ENCODE results near the gene VARS2. TPM values are rescaled to one million over a fixed set of nuclear protein-coding genes. Genes with fewer than 3 reads are reported as not detected.

Gene VARS2
- total RNA-seq, 1 experiment from 2014 or later = 39.8 TPM

DNA sequence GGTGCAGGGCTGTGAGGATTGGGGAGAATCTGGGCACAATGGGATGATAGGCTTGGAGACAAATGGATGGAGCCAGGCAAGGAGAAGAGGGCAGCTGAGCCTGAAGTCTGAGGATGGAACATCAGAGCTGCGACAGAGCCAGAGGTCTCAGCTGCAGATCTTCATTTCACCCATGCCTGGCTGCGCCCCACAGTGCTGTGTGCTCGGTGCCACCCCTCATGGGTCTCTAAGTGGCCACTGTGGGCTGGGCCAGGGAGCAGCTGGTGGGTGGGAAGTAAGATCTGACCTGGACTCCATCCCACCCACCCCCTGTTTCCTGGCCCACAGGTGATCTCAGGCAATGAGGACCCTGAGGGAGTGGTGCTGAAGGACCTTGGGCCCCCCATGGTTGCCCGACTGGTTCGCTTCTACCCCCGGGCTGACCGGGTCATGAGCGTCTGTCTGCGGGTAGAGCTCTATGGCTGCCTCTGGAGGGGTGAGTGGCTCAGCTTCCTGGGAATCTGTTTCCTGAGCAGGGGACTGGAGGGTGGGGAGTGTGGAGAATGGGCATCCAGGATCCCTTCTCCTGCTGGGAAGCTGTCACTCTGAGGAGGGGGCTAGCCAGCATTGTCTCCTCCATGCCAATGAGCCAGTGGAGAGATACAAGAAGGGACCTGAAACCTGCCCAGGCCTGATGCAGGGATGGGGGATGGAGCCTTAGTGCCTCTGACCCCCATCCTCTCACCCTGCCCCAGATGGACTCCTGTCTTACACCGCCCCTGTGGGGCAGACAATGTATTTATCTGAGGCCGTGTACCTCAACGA lies 23.2 kb upstream of the VARS2 start:
- ATAC-seq = no peak
- H3K4me3 ChIP-seq (replicated peaks in 1 of 2; ENCODE audit: low read depth in 1 of 2, low read length in 2 of 2) = no peak overlapping the region
- no peaks in the 10 kb centered on the region for H3K9me3 ChIP-seq (ENCODE audit: control insufficient read depth in 1 of 2, insufficient read depth in 1 of 2, low read depth in 1 of 2, low read length in 2 of 2)
- peaks cover 51 to 55% of the 10 kb centered on the region in 2 experiments for H3K36me3 ChIP-seq (ENCODE audit: control insufficient read depth in 1 of 2, insufficient read depth in 2 of 2, low read length in 2 of 2)
- no TSS peak for BruUV-seq (replicated peaks)
- no peak overlapping the region for H3K9ac ChIP-seq (ENCODE audit: low read length)
- intact Hi-C loops (cut with micrococcal nuclease) = no loop called here
- no peak overlapping the region for H2AFZ ChIP-seq (ENCODE audit: low read depth, low read length, poor library complexity, severe bottlenecking)
- RAD21 ChIA-PET (ENCODE audit: low non-redundant PET in 1 of 2, low total read pairs in 2 of 2, uncharacterized antibody in 2 of 2, unreplicated experiment in 2 of 2) = no interaction called here
- H3K4me1 ChIP-seq (ENCODE audit: control insufficient read depth in 1 of 2, insufficient read depth in 2 of 2, low read length in 2 of 2) = peaks cover 23 to 28% of the 10 kb centered on the region in 2 experiments
- H4K20me1 ChIP-seq (ENCODE audit: insufficient read depth) = no peaks in the 10 kb centered on the region
- peaks cover 53% of the 10 kb centered on the region for H3K79me2 ChIP-seq (ENCODE audit: insufficient read depth, low read length)
- no peaks in the 10 kb centered on the region for H3K9me2 ChIP-seq (ENCODE audit: insufficient read depth)
- DNase-seq (ENCODE audit: low read depth, low spot score) = no peak
- no peak overlapping the region; the same call in 1 of the 2 replicates for H3K27ac ChIP-seq (ENCODE audit: low read depth, low read length)
- no peak for TF ChIP-seq EZH2 (IDR thresholded peaks at IDR 0.05)
- no peak for TF ChIP-seq EGR1 (IDR thresholded peaks at IDR 0.05; ENCODE audit: low read depth)
- TF ChIP-seq, protein P1, sequence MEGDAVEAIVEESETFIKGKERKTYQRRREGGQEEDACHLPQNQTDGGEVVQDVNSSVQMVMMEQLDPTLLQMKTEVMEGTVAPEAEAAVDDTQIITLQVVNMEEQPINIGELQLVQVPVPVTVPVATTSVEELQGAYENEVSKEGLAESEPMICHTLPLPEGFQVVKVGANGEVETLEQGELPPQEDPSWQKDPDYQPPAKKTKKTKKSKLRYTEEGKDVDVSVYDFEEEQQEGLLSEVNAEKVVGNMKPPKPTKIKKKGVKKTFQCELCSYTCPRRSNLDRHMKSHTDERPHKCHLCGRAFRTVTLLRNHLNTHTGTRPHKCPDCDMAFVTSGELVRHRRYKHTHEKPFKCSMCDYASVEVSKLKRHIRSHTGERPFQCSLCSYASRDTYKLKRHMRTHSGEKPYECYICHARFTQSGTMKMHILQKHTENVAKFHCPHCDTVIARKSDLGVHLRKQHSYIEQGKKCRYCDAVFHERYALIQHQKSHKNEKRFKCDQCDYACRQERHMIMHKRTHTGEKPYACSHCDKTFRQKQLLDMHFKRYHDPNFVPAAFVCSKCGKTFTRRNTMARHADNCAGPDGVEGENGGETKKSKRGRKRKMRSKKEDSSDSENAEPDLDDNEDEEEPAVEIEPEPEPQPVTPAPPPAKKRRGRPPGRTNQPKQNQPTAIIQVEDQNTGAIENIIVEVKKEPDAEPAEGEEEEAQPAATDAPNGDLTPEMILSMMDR (IDR thresholded peaks at IDR 0.05 in 2 of 3, conservative IDR thresholded peaks at IDR 0.05 in 1 of 3; ENCODE audit: borderline replicate concordance in 1 of 3, insufficient read depth in 1 of 3, low read depth in 2 of 3, low read length in 2 of 3) = no peak
- TF ChIP-seq JUND (IDR thresholded peaks at IDR 0.05) = no peak
- TF ChIP-seq ZNF274 (IDR thresholded peaks at IDR 0.05; ENCODE audit: low read depth, low read length) = no peak
- no peak for TF ChIP-seq CEBPB (IDR thresholded peaks at IDR 0.05; ENCODE audit: low read depth)
- TF ChIP-seq SIN3A (IDR thresholded peaks at IDR 0.05; ENCODE audit: low read depth) = no peak
- TF ChIP-seq, protein P2, sequence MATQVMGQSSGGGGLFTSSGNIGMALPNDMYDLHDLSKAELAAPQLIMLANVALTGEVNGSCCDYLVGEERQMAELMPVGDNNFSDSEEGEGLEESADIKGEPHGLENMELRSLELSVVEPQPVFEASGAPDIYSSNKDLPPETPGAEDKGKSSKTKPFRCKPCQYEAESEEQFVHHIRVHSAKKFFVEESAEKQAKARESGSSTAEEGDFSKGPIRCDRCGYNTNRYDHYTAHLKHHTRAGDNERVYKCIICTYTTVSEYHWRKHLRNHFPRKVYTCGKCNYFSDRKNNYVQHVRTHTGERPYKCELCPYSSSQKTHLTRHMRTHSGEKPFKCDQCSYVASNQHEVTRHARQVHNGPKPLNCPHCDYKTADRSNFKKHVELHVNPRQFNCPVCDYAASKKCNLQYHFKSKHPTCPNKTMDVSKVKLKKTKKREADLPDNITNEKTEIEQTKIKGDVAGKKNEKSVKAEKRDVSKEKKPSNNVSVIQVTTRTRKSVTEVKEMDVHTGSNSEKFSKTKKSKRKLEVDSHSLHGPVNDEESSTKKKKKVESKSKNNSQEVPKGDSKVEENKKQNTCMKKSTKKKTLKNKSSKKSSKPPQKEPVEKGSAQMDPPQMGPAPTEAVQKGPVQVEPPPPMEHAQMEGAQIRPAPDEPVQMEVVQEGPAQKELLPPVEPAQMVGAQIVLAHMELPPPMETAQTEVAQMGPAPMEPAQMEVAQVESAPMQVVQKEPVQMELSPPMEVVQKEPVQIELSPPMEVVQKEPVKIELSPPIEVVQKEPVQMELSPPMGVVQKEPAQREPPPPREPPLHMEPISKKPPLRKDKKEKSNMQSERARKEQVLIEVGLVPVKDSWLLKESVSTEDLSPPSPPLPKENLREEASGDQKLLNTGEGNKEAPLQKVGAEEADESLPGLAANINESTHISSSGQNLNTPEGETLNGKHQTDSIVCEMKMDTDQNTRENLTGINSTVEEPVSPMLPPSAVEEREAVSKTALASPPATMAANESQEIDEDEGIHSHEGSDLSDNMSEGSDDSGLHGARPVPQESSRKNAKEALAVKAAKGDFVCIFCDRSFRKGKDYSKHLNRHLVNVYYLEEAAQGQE (IDR thresholded peaks at IDR 0.05; ENCODE audit: low read depth) = no peak
- no peak for TF ChIP-seq ELF1 (IDR thresholded peaks at IDR 0.05; ENCODE audit: borderline replicate concordance, low read depth)
- TF ChIP-seq EZH2phosphoT487 (IDR thresholded peaks at IDR 0.05; ENCODE audit: borderline replicate concordance) = no peak
- no peak for TF ChIP-seq CBX3 (IDR thresholded peaks at IDR 0.05; ENCODE audit: low read depth)
- TF ChIP-seq SRF (IDR thresholded peaks at IDR 0.05; ENCODE audit: low read depth) = no peak
- no peak for TF ChIP-seq POLR2AphosphoS5 (IDR thresholded peaks at IDR 0.05; ENCODE audit: low read depth, low read length)
- no peak for TF ChIP-seq YY1 (IDR thresholded peaks at IDR 0.05; ENCODE audit: extremely low read depth, insufficient replicate concordance, low read depth, low read length)
- CTCF ChIA-PET = no interaction called here
- no peak overlapping the region for H3K4me2 ChIP-seq (ENCODE audit: low read length)
- no peaks in the 10 kb centered on the region for H3K27me3 ChIP-seq (ENCODE audit: insufficient read depth, low read length)
- POLR2A ChIA-PET = no interaction called here
